K562 (cell line): ENCODE data around the gene SLC27A4. TPM values are rescaled to one million over a fixed set of nuclear protein-coding genes. Genes with fewer than 3 reads are reported as not detected.

Source experiments
- ATAC-seq: fragments of 200-7000 bp; cut with Tn5 transposase; 3 replicates; pipeline ENCODE4 v1.9.1; 2020; ENCODE audit warnings: moderate library complexity
- BruUV-seq: library from RNA; stranded (reverse); fragments of 400-500 nt; replicated peaks from 2 replicates; lab custom pipeline; 2021; lab: Mats Ljungman, UMichigan
- CTCF ChIA-PET: fragments of 300-600 bp; formaldehyde crosslinking; extraction: SDS; loops from one replicate; lab custom pipeline; 2021; ENCODE audit warnings: low intra/inter-chr PET ratio; lab: Yijun Ruan, JAX
- POLR2A ChIA-PET: fragments of 300-600, 350-650 bp; sonication (Branson Sonifier 250); formaldehyde crosslinking; extraction: SDS; loops from one replicate; lab custom pipeline; 2021; ENCODE audit warnings: antibody characterized with exemption, inconsistent platforms; lab: Yijun Ruan, JAX
- DNase-seq, 4 experiments: peaks; one replicate each; pipeline versions ENCODE4 v3.0.0 to v3.0.0-alpha.2; 2011 to 2018; ENCODE audit warnings: low spot score in 3 of 4, mixed read lengths in 3 of 4; ENCODE audit errors: extremely low read depth in 1 of 4
- FAIRE-seq: peaks from 2 replicates; lab custom pipeline; 2011; peaks lifted over from hg19 to GRCh38; lab: Jason Lieb, UNC
- H2AFZ ChIP-seq: 2 replicates; pipeline ENCODE4 v1.6.0; 2011; ENCODE audit warnings: low read depth, low read length, control low read depth, inconsistent platforms
- H3K27ac ChIP-seq: fragments of 200-600 bp; 3 replicates; pipeline ENCODE4 v1.8.0; 2011; ENCODE audit warnings: low read depth, mild to moderate bottlenecking, control low read depth, inconsistent platforms, low read length, moderate library complexity, mixed read lengths; ENCODE audit errors: extremely low read depth
- H3K27me3 ChIP-seq, 2 experiments: fragments of 300-600 bp in 1 of 2; 2 replicates in 1 of 2; 3 replicates in 1 of 2; pipeline versions ENCODE4 v1.6.0 to v1.8.0; 2011; ENCODE audit warnings: inconsistent platforms in 2 of 2, low read length in 2 of 2, mild to moderate bottlenecking in 1 of 2, mixed read lengths in 1 of 2, moderate library complexity in 1 of 2; ENCODE audit not compliant: control insufficient read depth in 2 of 2, insufficient read depth in 2 of 2
- H3K36me3 ChIP-seq: fragments of 300-600 bp; 3 replicates; pipeline ENCODE4 v1.8.0; 2011; ENCODE audit warnings: mild to moderate bottlenecking, low read length, inconsistent platforms; ENCODE audit not compliant: control insufficient read depth, insufficient read depth
- H3K4me1 ChIP-seq, 2 experiments: fragments of 200-600 bp in 1 of 2; replicated peaks in 1 of 2; 2 replicates in 1 of 2; 3 replicates in 1 of 2; pipeline versions ENCODE4 v1.5.1 to v1.8.0; 2011; ENCODE audit warnings: inconsistent platforms in 2 of 2, low read length in 2 of 2, mild to moderate bottlenecking in 1 of 2, mixed read lengths in 1 of 2, moderate library complexity in 1 of 2; ENCODE audit not compliant: control insufficient read depth in 2 of 2, insufficient read depth in 2 of 2
- H3K4me2 ChIP-seq: 2 replicates; pipeline ENCODE4 v1.6.1; 2011; ENCODE audit warnings: low read length, control low read depth, inconsistent platforms, mixed read lengths; ENCODE audit not compliant: insufficient read depth
- H3K4me3 ChIP-seq: fragments of 200-600 bp; sonication (generic), shearing (Covaris generic); 2 replicates; pipeline ENCODE4 v1.5.1; 2016; ENCODE audit warnings: control low read depth, inconsistent platforms
- H3K79me2 ChIP-seq: fragments of 200-600 bp; 3 replicates; pipeline ENCODE4 v1.8.0; 2011; ENCODE audit warnings: low read length, inconsistent platforms; ENCODE audit not compliant: control insufficient read depth, insufficient read depth
- H3K9ac ChIP-seq, 2 experiments: 2 replicates each; pipeline versions ENCODE4 v1.6.0 to v1.6.1; 2011; ENCODE audit warnings: low read depth in 2 of 2, low read length in 2 of 2, control low read depth in 1 of 2, inconsistent platforms in 1 of 2, mild to moderate bottlenecking in 1 of 2, mixed read lengths in 1 of 2; ENCODE audit not compliant: insufficient read depth in 1 of 2
- H3K9me1 ChIP-seq: one replicate; pipeline ENCODE4 v1.6.0; 2011; ENCODE audit warnings: inconsistent platforms, mild to moderate bottlenecking, low read length, moderate library complexity; ENCODE audit not compliant: control insufficient read depth, insufficient read depth
- H3K9me3 ChIP-seq: replicated peaks from 2 replicates; pipeline ENCODE4 v1.5.1; 2011; ENCODE audit warnings: low read depth, low read length, inconsistent platforms; ENCODE audit not compliant: control insufficient read depth, insufficient read depth
- H4K20me1 ChIP-seq: replicated peaks from 2 replicates; pipeline ENCODE4 v1.6.1; 2011; ENCODE audit warnings: low read length, inconsistent platforms, mixed read lengths; ENCODE audit not compliant: control insufficient read depth, insufficient read depth
- CBX8 ChIP-seq: fragments of 200-600 bp; sonication (generic); IDR thresholded peaks from 2 replicates; pipeline ENCODE4 v1.6.1; 2012; ENCODE audit warnings: borderline replicate concordance, mixed run types, low read depth, mild to moderate bottlenecking, moderate library complexity, mixed read lengths, low read length, control low read depth, inconsistent platforms; ENCODE audit not compliant: poor library complexity, severe bottlenecking; ENCODE audit errors: extremely low read depth
- CEBPB ChIP-seq: fragments of 450-650 bp; IDR thresholded peaks from 2 replicates; pipeline ENCODE4 v1.6.1; 2016; ENCODE audit warnings: missing genetic modification characterization, missing compliant biosample characterization
- FOXP1 ChIP-seq: sonication (generic); formaldehyde crosslinking; IDR thresholded peaks from 2 replicates; pipeline ENCODE4 v1.8.0; 2022; ENCODE audit warnings: mild to moderate bottlenecking, missing genetic modification reagents
- GTF2E2 ChIP-seq: fragments of 200-800 bp; sonication (Bioruptor generic); IDR thresholded peaks from 2 replicates; pipeline ENCODE4 v1.6.1; 2016; ENCODE audit warnings: missing genetic modification characterization, missing compliant biosample characterization
- JUND ChIP-seq, 2 experiments: IDR thresholded peaks; 2 replicates in 1 of 2; 3 replicates in 1 of 2; pipeline ENCODE4 v1.6.1; 2011; ENCODE audit warnings: borderline replicate concordance in 2 of 2, low read depth in 2 of 2, low read length in 2 of 2, improper control_type of control experiment in 1 of 2, missing biosample characterization in 1 of 2, missing genetic modification characterization in 1 of 2, missing genetic modification reagents in 1 of 2
- PCBP1 ChIP-seq: fragments of 200-400 bp; formaldehyde crosslinking; IDR thresholded peaks from 2 replicates; pipeline ENCODE4 v1.6.1; 2018; ENCODE audit warnings: mild to moderate bottlenecking, low read depth, low read length; ENCODE audit not compliant: poor library complexity, severe bottlenecking
- PRMT5 ChIP-seq: sonication (generic); formaldehyde crosslinking; IDR thresholded peaks from 2 replicates; pipeline ENCODE4 v1.5.0; 2020; ENCODE audit warnings: missing genetic modification reagents
- RBFOX2 ChIP-seq: fragments of 200-400 bp; formaldehyde crosslinking; IDR thresholded peaks from 2 replicates; pipeline ENCODE4 v1.6.1; 2017; ENCODE audit warnings: low read depth, mild to moderate bottlenecking, low read length, moderate library complexity
- SRSF9 ChIP-seq: fragments of 200-400 bp; formaldehyde crosslinking; IDR thresholded peaks from 2 replicates; pipeline ENCODE4 v1.6.1; 2017; ENCODE audit warnings: low read depth, low read length, borderline replicate concordance
- WHSC1 ChIP-seq: IDR thresholded peaks from one replicate; pipeline ENCODE4 v1.6.1; 2012; ENCODE audit warnings: low read length, control low read depth, inconsistent platforms
- ZNF551 ChIP-seq: fragments of 250-450 bp; sonication (Bioruptor Pico); IDR thresholded peaks from 2 replicates; pipeline ENCODE4 v1.5.0; 2021; ENCODE audit warnings: mild to moderate bottlenecking, moderate library complexity
- WGBS: fragments of 100-300 bp; shearing (Covaris generic); methylation state at CpG from one replicate; pipeline ENCODE4 v1.1.6; 2016; ENCODE audit warnings: low coverage, mixed read lengths; ENCODE audit not compliant: insufficient coverage; ENCODE audit errors: missing lambda C conversion rate; 5-methylcytosine and 5-hydroxymethylcytosine counted together
- in situ Hi-C: fragments of 300-500 bp; cut with MboI; formaldehyde crosslinking; loops from 4 replicates; pipeline ENCODE4 v1.15.0; 2018; ENCODE audit warnings: inconsistent platforms, mixed read lengths
- intact Hi-C: fragments of 100-400 bp; cut with micrococcal nuclease; formaldehyde crosslinking; loops from 2 replicates; pipeline ENCODE4 v1.14.2; 2022
- polyA plus RNA-seq, 8 experiments: library from polyadenylated mRNA; depleted of rRNA in 4 of 8; stranded (reverse) in 5 of 8; unstranded in 3 of 8; fragments of >200 nt; fragmentation: Nextera tagmentation in 2 of 8; fragmentation: Illumina TruSeq in 1 of 8; extraction: Ambion mirVana in 2 of 8; extraction: Trizol in 1 of 8; gene quantifications; 2 replicates each; pipeline versions ENCODE4 v1.2.1 to v1.2.3, GENCODE V29; 2011 to 2014; ENCODE audit warnings: inconsistent platforms in 1 of 8, missing spikeins in 1 of 8
- total RNA-seq, 7 experiments: library from RNA; depleted of rRNA in 6 of 7; stranded (reverse); fragments of >200 nt in 6 of 7; fragmentation: Illumina TruSeq in 2 of 7; extraction: Trizol in 2 of 7; gene quantifications; 2 replicates each; pipeline versions ENCODE4 v1.2.1 to v1.2.3, GENCODE V29; 2011 to 2021; ENCODE audit warnings: low replicate concordance in 1 of 7
- TF ChIP-seq, protein P1 (sequence below): fragments of 450-650 bp; formaldehyde crosslinking; conservative IDR thresholded peaks from 2 replicates; pipeline ENCODE4 v1.4.0; 2022; ENCODE audit warnings: mild to moderate bottlenecking, missing genetic modification characterization
- TF ChIP-seq, protein P2 (sequence below), 2 experiments: IDR thresholded peaks; 2 replicates each; pipeline ENCODE4 v1.6.1; 2011; ENCODE audit warnings: borderline replicate concordance in 1 of 2, control low read depth in 1 of 2, low read depth in 1 of 2, low read length in 1 of 2, mild to moderate bottlenecking in 1 of 2, mixed read lengths in 1 of 2, moderate library complexity in 1 of 2; ENCODE audit not compliant: insufficient read depth in 1 of 2, insufficient read length in 1 of 2, poor library complexity in 1 of 2, severe bottlenecking in 1 of 2; ENCODE audit errors: extremely low read depth in 1 of 2

Gene SLC27A4
- total and polyA plus RNA-seq, 9 of the 15 experiments (the other 6 are each of a cell fraction or from before 2014, with no cell fraction given), result 0.25 to 35.7 (median 14.0) TPM

DNA sequence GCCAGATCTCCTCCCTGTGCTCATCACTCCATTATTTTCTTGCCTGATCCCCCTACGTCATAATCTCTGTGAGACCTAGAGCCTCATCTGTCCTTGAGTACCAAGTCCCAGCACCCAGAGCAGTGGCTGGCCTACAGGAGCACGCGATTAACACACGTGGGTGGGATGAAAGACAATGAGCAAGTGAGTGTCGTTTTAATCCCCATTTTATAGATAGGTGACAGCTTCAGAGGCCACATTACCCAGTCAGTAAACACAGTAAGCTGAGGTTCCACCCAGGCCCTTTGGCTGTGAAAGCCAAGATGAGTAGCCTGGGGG, 35.4 kb upstream of the SLC27A4 start:
- no peaks in the 10 kb centered on the region for H4K20me1 ChIP-seq
- H3K27ac ChIP-seq, result no peak overlapping the region; the same call in 2 of the 3 replicates
- no peak overlapping the region for H3K4me3 ChIP-seq
- no peak for FAIRE-seq
- intact Hi-C loops, result no loop called here
- CTCF ChIA-PET, result no interaction called here
- peak overlapping the region; percentile 8 to 21; a peak in 2 of 4 replicates for H3K9ac ChIP-seq
- peaks cover 24 to 36% of the 10 kb centered on the region in 2 experiments for H3K4me1 ChIP-seq
- in situ Hi-C loops, result no loop called here
- no peak overlapping the region for H2AFZ ChIP-seq
- WGBS, result 45% methylated on average over 5 of the region's 5 CpGs
- DNase-seq, result no peak
- H3K9me1 ChIP-seq, result no peaks in the 10 kb centered on the region
- no peaks in the 10 kb centered on the region for H3K27me3 ChIP-seq
- POLR2A ChIA-PET, result interaction anchor here (0.7 to 2.2 kb wide), 16 partner anchors 9 to 393 kb away, joined by 3 to 17 read pairs (median 4); partner anchors contain the start of genes SET and TRUB2
- no peaks in the 10 kb centered on the region for H3K9me3 ChIP-seq
- no peaks in the 10 kb centered on the region for H3K79me2 ChIP-seq
- H3K4me2 ChIP-seq, result no peak overlapping the region
- TF ChIP-seq FOXP1, result no peak
- peak; percentile 10; the same call in 1 of the 2 replicates for TF ChIP-seq CEBPB
- TF ChIP-seq JUND (IDR thresholded peaks at IDR 0.05; ENCODE audit: borderline replicate concordance, low read depth, low read length), result no peak
- TF ChIP-seq JUND (tag; IDR thresholded peaks at IDR 0.05; ENCODE audit: borderline replicate concordance, low read depth, low read length), result no peak
- TF ChIP-seq GTF2E2 (tag), result no peak
- no peak for TF ChIP-seq PCBP1
- no peak for TF ChIP-seq ZNF551 (CRISPR knock-in tag)
- TF ChIP-seq, protein P1, sequence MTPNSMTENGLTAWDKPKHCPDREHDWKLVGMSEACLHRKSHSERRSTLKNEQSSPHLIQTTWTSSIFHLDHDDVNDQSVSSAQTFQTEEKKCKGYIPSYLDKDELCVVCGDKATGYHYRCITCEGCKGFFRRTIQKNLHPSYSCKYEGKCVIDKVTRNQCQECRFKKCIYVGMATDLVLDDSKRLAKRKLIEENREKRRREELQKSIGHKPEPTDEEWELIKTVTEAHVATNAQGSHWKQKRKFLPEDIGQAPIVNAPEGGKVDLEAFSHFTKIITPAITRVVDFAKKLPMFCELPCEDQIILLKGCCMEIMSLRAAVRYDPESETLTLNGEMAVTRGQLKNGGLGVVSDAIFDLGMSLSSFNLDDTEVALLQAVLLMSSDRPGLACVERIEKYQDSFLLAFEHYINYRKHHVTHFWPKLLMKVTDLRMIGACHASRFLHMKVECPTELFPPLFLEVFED (CRISPR knock-in tag), result no peak; the same call in 1 of the 2 replicates
- TF ChIP-seq, protein P2, sequence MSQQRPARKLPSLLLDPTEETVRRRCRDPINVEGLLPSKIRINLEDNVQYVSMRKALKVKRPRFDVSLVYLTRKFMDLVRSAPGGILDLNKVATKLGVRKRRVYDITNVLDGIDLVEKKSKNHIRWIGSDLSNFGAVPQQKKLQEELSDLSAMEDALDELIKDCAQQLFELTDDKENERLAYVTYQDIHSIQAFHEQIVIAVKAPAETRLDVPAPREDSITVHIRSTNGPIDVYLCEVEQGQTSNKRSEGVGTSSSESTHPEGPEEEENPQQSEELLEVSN (IDR thresholded peaks at IDR 0.05; ENCODE audit: borderline replicate concordance in 1 of 2, extremely low read depth in 1 of 2, insufficient read depth in 1 of 2, insufficient read length in 1 of 2, low read depth in 1 of 2, low read length in 1 of 2, poor library complexity in 1 of 2, severe bottlenecking in 1 of 2), result peak in 1 of 2 experiments; percentile 23
- TF ChIP-seq WHSC1, result no peak
- no peak for TF ChIP-seq PRMT5 (CRISPR knock-in tag)
- peak; percentile 41; the same call in 1 of the 2 replicates for TF ChIP-seq RBFOX2
- no peak for TF ChIP-seq SRSF9
- no peak for TF ChIP-seq CBX8
- BruUV-seq, result no TSS peak
- peaks cover 19% of the 10 kb centered on the region for H3K36me3 ChIP-seq
- ATAC-seq, result peak; percentile 2; the same call in 1 of the 3 replicates
